HG03520 (cell line): ENCODE results near the gene LIMCH1.

ENCODE experiments used
- ATAC-seq: cut with Tn5 transposase; IDR thresholded peaks from one replicate; pipeline ENCODE4 v1.9.1; 2021; ENCODE audit warnings: mild to moderate bottlenecking, moderate library complexity; ENCODE audit not compliant: unreplicated experiment

The LIMCH1 gene

GRCh38 chr4:41568363-41568762 lies 30.4 kb downstream of the LIMCH1 start:
- no peak for ATAC-seq

DNA sequence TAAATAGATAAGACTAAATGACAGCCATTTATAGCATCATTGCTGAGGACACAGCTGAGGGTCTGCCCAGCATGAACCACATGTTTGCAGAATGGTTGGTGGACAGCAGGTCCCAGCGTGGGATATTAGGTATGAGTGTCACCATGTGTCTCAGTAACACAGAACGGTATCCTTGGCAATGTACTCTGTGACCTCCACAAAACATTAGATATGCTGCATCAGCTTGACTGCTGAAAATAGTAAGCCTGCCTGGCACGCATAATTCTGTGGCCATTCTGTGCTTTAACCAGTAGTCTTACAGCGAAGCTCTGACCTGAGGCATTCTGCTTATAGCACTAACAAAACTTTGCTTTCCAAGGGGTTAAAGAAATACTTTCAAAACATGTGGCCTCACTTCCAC lies 32.0 kb downstream of the LIMCH1 start:
- no peak for ATAC-seq

DNA sequence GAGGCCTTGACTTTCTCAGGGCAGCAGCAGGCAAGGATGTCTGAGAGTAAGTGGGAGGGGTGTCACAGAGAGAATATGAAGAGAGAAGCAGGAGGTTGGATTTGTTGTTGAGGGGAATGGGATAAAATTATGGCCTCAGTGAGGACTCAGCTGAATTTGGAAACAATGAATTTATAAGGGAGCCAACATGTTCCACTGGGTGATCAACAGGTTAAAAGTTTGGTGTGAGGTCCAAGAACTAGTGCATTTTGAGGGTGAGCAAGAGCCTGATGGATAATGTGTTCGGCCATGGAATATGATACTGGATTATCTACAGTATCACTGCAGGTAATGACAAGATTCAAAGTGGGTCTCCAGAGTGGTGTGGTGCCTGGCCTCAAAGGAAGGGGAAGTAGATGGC lies 33.5 kb downstream of the LIMCH1 start:
- ATAC-seq = no peak

DNA sequence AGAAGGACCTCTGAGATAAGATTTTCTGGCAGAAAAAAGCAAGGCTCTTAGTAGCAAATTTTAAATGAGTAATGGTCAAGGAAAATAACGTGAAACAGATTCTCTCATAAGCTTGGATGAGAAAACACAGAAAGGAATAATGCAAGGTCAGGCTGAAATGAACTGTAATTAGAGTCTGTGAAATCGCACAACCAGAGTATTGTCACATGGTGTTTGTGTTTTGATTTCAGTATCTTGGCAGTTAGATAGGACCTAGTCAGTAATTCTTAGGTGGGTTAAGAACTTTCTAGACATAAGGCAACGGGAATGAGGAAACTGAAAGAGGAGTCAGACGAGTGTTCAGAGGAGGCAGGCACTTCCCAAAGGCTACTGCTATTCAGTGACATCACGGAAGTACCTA lies 34.6 kb downstream of the LIMCH1 start:
- ATAC-seq = no peak

DNA sequence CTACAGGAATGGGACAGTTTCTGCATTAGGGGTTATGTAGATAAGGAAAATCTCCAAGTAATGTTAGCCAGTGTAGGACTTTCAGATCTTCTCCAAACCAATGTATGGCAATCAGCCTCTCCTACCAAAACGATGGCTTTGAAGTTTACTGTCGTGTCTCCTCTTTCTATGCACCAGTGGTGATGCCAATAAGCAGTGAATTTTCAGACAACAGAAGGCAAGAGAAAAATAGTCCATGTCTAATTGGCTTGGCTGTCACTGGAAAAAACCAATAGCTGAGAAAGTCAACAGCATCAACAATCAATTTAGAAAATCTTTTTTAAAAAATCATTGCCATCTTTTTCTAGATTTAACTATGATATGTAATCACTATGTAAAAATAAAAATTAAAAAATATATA lies 35.0 kb downstream of the LIMCH1 start:
- no peak for ATAC-seq

DNA sequence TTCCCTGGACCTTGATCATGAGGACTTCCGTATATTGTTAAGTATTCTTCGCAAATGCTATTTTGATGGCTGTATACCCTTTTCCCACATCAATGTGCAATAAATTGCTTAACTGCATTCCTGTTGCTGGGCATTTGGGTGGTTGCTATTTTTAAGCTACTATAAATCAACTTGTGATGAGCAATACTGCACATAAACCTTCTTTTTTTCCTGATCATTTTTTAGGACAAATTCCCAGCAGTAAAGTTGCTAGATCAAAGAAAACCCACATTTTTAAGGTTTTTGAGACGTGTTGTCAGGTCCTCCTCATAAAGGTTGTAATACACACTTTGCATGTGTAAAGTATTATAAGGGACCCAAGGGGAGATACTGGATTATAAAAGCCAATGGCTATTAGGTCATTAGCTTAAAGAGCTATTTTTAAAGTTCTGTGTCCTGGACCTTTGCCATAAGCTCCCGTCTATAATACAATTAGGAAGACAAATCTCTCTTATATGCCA lies 35.6 kb downstream of the LIMCH1 start:
- ATAC-seq = no peak

DNA sequence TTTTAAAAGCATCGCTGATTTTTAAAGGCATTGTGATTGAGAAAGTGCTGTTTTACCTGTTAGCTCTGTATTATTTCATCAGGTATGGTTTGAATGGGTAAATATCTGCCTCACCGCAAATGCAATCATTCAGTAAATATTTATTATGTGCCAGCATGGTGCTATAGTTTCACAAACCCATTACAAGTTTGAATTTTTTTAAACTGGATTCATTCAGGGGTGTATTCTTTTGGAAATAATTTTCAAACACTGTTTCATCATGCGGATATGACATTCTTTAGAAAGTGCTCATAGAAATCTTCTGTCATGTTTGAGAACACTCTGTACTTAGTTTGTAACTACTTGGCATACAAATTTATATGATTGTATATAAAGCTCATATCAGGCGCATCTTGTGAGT lies 37.2 kb downstream of the LIMCH1 start:
- ATAC-seq = no peak

DNA sequence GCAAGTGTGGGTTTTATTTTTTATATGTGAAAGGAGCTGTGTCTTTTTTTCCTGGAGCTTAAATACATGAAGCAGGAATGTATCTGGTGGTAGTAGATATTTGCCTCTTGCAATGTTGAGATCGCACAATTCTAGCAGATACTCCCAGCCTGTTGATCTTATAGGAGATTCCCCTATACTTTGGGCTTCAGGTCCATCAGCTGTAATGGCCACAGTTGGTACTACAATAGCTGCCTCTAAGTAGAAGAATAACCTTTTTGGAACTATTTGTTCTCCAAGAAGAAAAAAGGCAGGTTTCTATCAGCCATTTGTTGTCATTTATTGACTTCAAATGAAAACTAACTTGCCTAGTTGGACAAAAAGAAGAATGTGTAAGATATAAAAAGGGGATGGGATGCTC lies 37.7 kb downstream of the LIMCH1 start:
- no peak for ATAC-seq

DNA sequence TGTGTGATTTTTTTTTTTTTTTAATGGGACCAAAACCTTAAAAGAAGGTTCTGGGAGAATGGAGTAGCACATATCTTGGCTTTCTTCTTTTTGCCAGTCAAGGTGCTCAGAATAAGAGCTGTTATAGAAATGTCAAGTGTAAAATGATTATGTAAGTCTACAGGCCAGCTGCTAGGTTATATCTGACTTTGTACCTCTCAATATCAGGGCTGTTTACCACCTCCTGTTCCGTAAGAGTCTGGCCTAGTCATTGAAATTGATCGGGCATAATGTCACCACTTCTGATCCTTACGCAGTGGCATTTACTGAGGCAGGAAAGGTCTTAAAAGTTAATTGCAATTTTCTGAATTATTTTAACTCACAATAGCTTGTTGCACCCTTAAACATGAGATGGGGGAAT lies 41.1 kb downstream of the LIMCH1 start:
- ATAC-seq = no peak

DNA sequence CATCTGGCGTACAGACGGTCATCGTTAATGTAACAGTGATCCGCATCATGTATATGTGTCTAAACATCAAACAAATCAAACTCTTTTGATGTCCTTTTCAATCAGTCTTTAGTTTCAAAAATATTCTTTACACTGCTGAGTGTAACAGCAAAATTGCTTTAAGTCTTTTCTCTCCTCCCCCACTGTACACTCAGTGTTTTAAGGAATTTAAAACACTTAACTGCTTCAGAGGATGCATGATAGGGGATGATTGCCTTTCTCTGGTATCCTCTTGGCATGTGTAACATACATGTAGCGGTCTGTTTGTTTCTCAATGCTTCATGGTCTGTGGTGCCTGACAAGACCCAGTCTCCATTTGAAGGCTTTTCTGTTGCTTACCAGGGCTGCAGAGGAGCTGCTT lies 41.6 kb downstream of the LIMCH1 start:
- no peak for ATAC-seq

GRCh38 chr4:41580007-41580406 lies 42.0 kb downstream of the LIMCH1 start:
- ATAC-seq = no peak

DNA sequence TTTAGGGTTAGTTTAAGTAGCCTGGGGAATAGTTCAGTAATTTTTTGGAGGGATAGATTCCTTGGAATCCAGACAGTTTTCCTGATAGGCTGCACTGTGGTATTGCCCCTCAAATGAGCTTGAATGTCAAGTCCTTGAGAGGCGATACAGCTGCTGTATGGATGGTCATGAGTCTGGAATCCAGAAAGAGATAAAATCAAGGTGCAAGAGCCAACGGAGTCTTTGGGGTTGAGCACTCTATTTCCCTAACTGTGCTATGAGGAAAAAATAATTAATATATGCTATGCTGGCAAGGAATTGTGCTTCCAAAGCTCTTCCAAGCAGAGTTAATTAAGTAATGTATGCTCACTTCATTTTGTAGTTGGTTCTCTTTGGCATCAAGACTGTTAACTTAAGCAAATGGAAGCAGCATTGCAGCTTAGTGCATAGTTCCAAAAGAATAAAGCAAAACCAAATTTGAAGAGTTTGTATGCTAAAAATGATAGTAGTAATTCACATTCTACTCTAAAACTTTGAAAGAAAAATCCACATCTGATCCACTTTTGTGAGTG lies 48.8 kb downstream of the LIMCH1 start:
- no peak for ATAC-seq

DNA sequence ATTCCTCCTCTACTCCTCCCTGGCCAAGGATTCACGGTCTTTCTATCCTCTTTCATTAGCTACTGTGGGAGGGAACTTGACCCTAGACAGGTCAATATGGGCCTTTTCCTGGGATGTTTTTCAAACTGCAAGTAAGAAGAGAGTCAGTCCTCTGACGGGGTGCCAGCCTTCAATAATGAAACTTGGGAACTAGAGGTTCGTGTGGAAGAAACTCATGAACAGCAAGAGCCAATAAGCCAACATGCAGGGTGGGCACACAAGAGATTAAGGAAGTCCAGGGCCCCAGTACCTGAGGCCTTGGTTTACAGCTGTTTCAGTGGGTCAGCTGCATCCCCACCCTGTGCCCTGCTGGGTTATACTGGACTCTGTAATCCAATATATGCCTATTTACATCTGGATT lies 49.3 kb downstream of the LIMCH1 start:
- no peak for ATAC-seq

DNA sequence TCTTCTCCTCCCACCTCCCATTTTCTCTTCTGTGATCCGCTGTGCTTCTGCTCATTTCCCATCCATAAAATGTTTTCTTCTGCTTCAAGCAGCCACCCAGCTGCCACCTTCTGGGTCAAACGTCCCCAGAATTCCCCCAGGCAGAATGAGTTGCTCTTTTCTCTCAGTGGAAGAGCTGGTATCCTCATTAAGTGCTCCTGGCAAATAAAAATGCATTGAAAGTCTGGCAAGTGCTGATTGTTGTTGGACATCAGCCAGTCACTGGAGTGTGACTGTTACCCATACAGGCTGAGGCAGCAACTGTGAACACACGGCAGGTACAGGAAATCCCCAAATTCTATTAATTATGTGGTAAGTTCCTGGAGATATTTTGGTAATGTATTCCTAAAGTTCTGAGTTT lies 52.6 kb downstream of the LIMCH1 start:
- ATAC-seq = no peak

DNA sequence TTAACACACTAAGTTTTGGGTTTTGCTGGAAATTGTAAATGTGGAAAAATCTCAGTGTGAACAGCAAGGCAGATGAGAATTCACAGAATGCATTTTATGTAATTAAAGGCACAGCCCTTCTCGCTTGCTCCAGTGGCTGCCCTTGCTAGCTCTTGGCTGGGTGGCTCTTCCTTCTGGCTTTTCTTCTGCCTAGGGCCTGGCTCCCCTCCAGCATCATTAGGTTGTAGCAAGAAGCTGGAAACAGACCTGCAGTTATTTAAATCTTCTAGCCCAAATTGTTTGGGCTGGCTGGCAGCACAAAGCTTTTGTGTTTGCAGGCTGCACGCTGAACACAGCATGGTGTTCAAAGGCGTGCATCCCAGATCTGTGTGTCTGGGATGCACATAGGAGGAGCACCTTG lies 56.5 kb downstream of the LIMCH1 start:
- no peak for ATAC-seq

- no peak for ATAC-seq
Measured at GRCh38 chr4:41597494-41597893, 59.5 kb downstream of the LIMCH1 start.

DNA sequence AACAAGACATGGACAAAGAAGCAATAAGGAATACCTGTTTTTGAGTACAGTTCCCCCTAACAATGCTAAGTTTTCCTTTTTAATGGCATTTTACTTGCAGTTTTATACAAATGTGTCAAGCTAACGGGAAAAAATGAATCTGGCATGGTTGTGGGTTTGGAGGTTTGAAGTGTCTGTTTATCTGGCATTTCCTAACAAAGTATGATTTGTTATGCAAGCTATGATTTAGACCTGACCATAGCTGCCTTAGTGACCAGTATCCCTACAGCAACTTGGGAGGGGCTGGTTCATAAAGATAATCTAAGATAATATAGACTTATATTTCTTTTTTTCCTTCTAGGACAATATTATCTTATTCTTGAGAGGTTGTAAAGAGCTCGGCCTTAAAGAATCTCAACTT lies 60.6 kb downstream of the LIMCH1 start:
- ATAC-seq = no peak

DNA sequence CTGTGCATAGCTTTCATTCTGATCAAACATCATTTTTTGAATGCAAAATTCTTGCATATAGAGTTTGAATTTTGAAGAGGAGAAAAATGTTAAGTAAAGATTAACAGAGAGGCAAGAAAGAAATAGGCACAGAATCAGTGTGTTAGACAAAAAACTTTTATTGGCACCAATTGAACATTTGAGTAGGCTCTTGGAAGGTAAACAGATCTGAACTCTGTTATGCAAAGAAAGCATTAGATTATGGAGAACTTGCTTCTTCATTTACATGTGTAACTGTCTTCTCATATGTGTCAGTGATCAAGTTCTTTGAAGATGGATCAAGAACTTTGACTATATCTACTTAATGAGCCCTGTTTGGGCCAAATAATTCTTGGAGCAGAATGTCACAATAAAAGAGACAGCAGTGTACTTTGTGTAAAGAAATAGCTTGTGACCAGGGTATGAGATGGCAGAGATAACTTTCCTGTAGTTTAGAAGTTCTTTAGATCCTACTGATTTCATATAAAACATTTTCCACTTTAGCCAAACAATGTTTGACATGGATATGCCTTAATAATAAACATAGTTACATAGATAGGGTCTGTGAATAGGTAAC lies 61.3 kb downstream of the LIMCH1 start:
- no peak for ATAC-seq

- no peak for ATAC-seq
Measured at GRCh38 chr4:41600243-41600912, 62.4 kb downstream of the LIMCH1 start.

GRCh38 chr4:41601025-41601424 lies 63.1 kb downstream of the LIMCH1 start:
- no peak for ATAC-seq

GRCh38 chr4:41602113-41602512 lies 64.2 kb downstream of the LIMCH1 start:
- no peak for ATAC-seq

- no peak for ATAC-seq
Measured at GRCh38 chr4:41602886-41603498, 65.0 kb downstream of the LIMCH1 start.
